H1 (cell line): ENCODE data around the gene MAGI1. TPM values are rescaled to one million over a fixed set of nuclear protein-coding genes. Genes with fewer than 3 reads are reported as not detected.

Source experiments
- CTCF ChIA-PET: fragments of 300-600 bp; sonication (Branson Sonifier 250); formaldehyde crosslinking; loops from one replicate; lab custom pipeline; 2021; ENCODE audit not compliant: partially characterized antibody; lab: Charles Lee
- POLR2A ChIA-PET: fragments of 300-600 bp; sonication (Branson Sonifier 250); formaldehyde crosslinking; loops from one replicate; lab custom pipeline; 2021; ENCODE audit warnings: inconsistent platforms; ENCODE audit not compliant: partially characterized antibody; lab: Charles Lee
- DNase-seq, 2 experiments: peaks; one replicate each; pipeline versions ENCODE4 v3.0.0 to v3.0.0-alpha.2; 2010 to 2022; ENCODE audit warnings: low spot score in 2 of 2, low read depth in 1 of 2, mixed read lengths in 1 of 2
- FAIRE-seq: peaks from 2 replicates; lab custom pipeline; 2011; peaks lifted over from hg19 to GRCh38; lab: Jason Lieb, UNC
- H2AFZ ChIP-seq: 2 replicates; pipeline ENCODE4 v1.8.1; 2012; ENCODE audit warnings: low read length, inconsistent platforms
- H2AK5ac ChIP-seq: 2 replicates; pipeline ENCODE4 v1.6.1; 2013; ENCODE audit warnings: low read depth, low read length
- H2BK120ac ChIP-seq: replicated peaks from 2 replicates; pipeline ENCODE3; 2013; ENCODE audit warnings: low read depth, low read length, inconsistent platforms
- H2BK12ac ChIP-seq: 2 replicates; pipeline ENCODE4 v1.6.1; 2013; ENCODE audit warnings: low read depth, low read length
- H2BK15ac ChIP-seq: 2 replicates; pipeline ENCODE4 v1.6.1; 2013; ENCODE audit warnings: low read length
- H2BK20ac ChIP-seq: 2 replicates; pipeline ENCODE4 v1.6.1; 2013; ENCODE audit warnings: low read length
- H2BK5ac ChIP-seq: 2 replicates; pipeline ENCODE4 v1.6.1; 2013; ENCODE audit warnings: low read depth, low read length
- H3K14ac ChIP-seq: 2 replicates; pipeline ENCODE4 v1.6.1; 2013; ENCODE audit warnings: inconsistent platforms; ENCODE audit not compliant: insufficient read length
- H3K18ac ChIP-seq: 2 replicates; pipeline ENCODE4 v1.6.1; 2013; ENCODE audit warnings: low read length; ENCODE audit errors: extremely low read depth
- H3K23ac ChIP-seq: 2 replicates; pipeline ENCODE4 v1.6.1; 2013; ENCODE audit warnings: inconsistent platforms; ENCODE audit not compliant: insufficient read length
- H3K23me2 ChIP-seq: 2 replicates; pipeline ENCODE4 v1.6.1; 2013; ENCODE audit warnings: low read depth, low read length
- H3K27ac ChIP-seq: 2 replicates; pipeline ENCODE4 v1.6.1; 2011; ENCODE audit warnings: low read depth, low read length, inconsistent platforms
- H3K27me3 ChIP-seq, 4 experiments: replicated peaks in 1 of 4; 1 replicate in 1 of 4; 2 replicates in 3 of 4; pipeline versions ENCODE4 v1.6.1 to v1.8.1; 2011 to 2013; ENCODE audit warnings: low read length in 3 of 4, mild to moderate bottlenecking in 3 of 4, inconsistent platforms in 2 of 4, mixed read lengths in 2 of 4, moderate library complexity in 1 of 4; ENCODE audit not compliant: control insufficient read depth in 3 of 4, insufficient read depth in 3 of 4; ENCODE audit errors: extremely low read depth in 1 of 4
- H3K36me3 ChIP-seq, 4 experiments: 2 replicates each; pipeline versions ENCODE4 v1.6.1 to v1.8.1; 2011 to 2013; ENCODE audit warnings: mild to moderate bottlenecking in 4 of 4, low read length in 3 of 4, moderate library complexity in 2 of 4, control low read depth in 1 of 4, inconsistent platforms in 1 of 4; ENCODE audit not compliant: insufficient read depth in 4 of 4, control insufficient read depth in 2 of 4
- H3K4ac ChIP-seq: replicated peaks from 2 replicates; pipeline ENCODE3; 2013; ENCODE audit warnings: low read length, low read depth, mixed read lengths, inconsistent platforms; ENCODE audit not compliant: insufficient read length
- H3K4me1 ChIP-seq, 4 experiments: replicated peaks in 1 of 4; 1 replicate in 1 of 4; 2 replicates in 3 of 4; pipeline versions ENCODE4 v1.6.1 to v1.8.1; 2011 to 2013; ENCODE audit warnings: low read length in 3 of 4, inconsistent platforms in 2 of 4, mixed read lengths in 1 of 4; ENCODE audit not compliant: insufficient read depth in 4 of 4, control insufficient read depth in 3 of 4
- H3K4me2 ChIP-seq, 2 experiments: 2 replicates each; pipeline versions ENCODE4 v1.6.1 to v1.8.1; 2011 to 2013; ENCODE audit warnings: low read depth in 2 of 2, low read length in 2 of 2, control low read depth in 1 of 2, inconsistent platforms in 1 of 2, mild to moderate bottlenecking in 1 of 2; ENCODE audit not compliant: insufficient read depth in 1 of 2
- H3K4me3 ChIP-seq, 4 experiments: fragments of 200-600, 300-600 bp in 1 of 4; sonication (generic), shearing (Covaris generic), sonication (Bioruptor Twin) in 1 of 4; 2 replicates each; pipeline versions ENCODE4 v1.5.1 to v1.8.1; 2011 to 2016; ENCODE audit warnings: low read length in 4 of 4, low read depth in 3 of 4, control low read depth in 2 of 4, inconsistent platforms in 2 of 4, mild to moderate bottlenecking in 2 of 4, mixed read lengths in 1 of 4, moderate library complexity in 1 of 4; ENCODE audit not compliant: insufficient read depth in 2 of 4; ENCODE audit errors: extremely low read depth in 1 of 4
- H3K56ac ChIP-seq: replicated peaks from 2 replicates; pipeline ENCODE3; 2013; ENCODE audit warnings: low read depth, mild to moderate bottlenecking, mixed read lengths, low read length, inconsistent platforms; ENCODE audit not compliant: insufficient read length
- H3K79me1 ChIP-seq: 2 replicates; pipeline ENCODE4 v1.6.1; 2013; ENCODE audit warnings: low read depth, low read length, control low read depth
- H3K79me2 ChIP-seq, 2 experiments: 2 replicates each; pipeline versions ENCODE4 v1.6.1 to v1.8.1; 2012 to 2013; ENCODE audit warnings: low read length in 2 of 2, mild to moderate bottlenecking in 2 of 2, inconsistent platforms in 1 of 2; ENCODE audit not compliant: insufficient read depth in 2 of 2, control insufficient read depth in 1 of 2
- H3K9ac ChIP-seq, 4 experiments: replicated peaks in 1 of 4; 1 replicate in 1 of 4; 2 replicates in 3 of 4; pipeline versions ENCODE4 v1.6.1 to v1.8.1; 2011 to 2013; ENCODE audit warnings: low read depth in 3 of 4, low read length in 3 of 4, control low read depth in 2 of 4, mild to moderate bottlenecking in 2 of 4, moderate library complexity in 2 of 4, inconsistent platforms in 1 of 4; ENCODE audit errors: extremely low read depth in 1 of 4
- H3K9me3 ChIP-seq, 2 experiments: 2 replicates each; pipeline versions ENCODE4 v1.6.1 to v1.8.1; 2012 to 2013; ENCODE audit warnings: mild to moderate bottlenecking in 2 of 2, moderate library complexity in 2 of 2, control low read depth in 1 of 2, inconsistent platforms in 1 of 2, low read depth in 1 of 2, low read length in 1 of 2, mixed read lengths in 1 of 2; ENCODE audit not compliant: insufficient read depth in 2 of 2
- H4K20me1 ChIP-seq, 2 experiments: replicated peaks in 1 of 2; 2 replicates each; pipeline versions ENCODE3 to v1.8.1; 2011 to 2013; ENCODE audit warnings: inconsistent platforms in 2 of 2, low read length in 2 of 2, mild to moderate bottlenecking in 1 of 2; ENCODE audit not compliant: insufficient read depth in 2 of 2, control insufficient read depth in 1 of 2
- H4K5ac ChIP-seq: 2 replicates; pipeline ENCODE4 v1.6.1; 2013; ENCODE audit warnings: low read length, low read depth, mixed read lengths, inconsistent platforms; ENCODE audit not compliant: insufficient read length
- H4K8ac ChIP-seq: 2 replicates; pipeline ENCODE4 v1.8.0; 2013; ENCODE audit warnings: mild to moderate bottlenecking, moderate library complexity, low read length, inconsistent platforms; ENCODE audit not compliant: insufficient read depth; ENCODE audit errors: extremely low read depth
- H4K91ac ChIP-seq: replicated peaks from 2 replicates; pipeline ENCODE3; 2013; ENCODE audit warnings: low read length, mixed read lengths, inconsistent platforms; ENCODE audit not compliant: insufficient read length
- BCL11A ChIP-seq, 2 experiments: IDR thresholded peaks; one replicate each; pipeline ENCODE4 v1.6.1; 2011; ENCODE audit warnings: low read depth in 2 of 2, low read length in 2 of 2, mild to moderate bottlenecking in 2 of 2
- RAD21 ChIP-seq, 2 experiments: IDR thresholded peaks in 1 of 2; conservative IDR thresholded peaks in 1 of 2; 2 replicates each; pipeline ENCODE4 v1.6.1; 2011; ENCODE audit warnings: low read depth in 2 of 2, low read length in 2 of 2, improper control_type of control experiment in 1 of 2, inconsistent platforms in 1 of 2, mild to moderate bottlenecking in 1 of 2, moderate library complexity in 1 of 2
- RFX5 ChIP-seq: IDR thresholded peaks from 2 replicates; pipeline ENCODE4 v1.6.1; 2011; ENCODE audit warnings: low read depth, low read length, improper control_type of control experiment, borderline replicate concordance
- SP4 ChIP-seq: IDR thresholded peaks from 2 replicates; pipeline ENCODE4 v1.6.1; 2012; ENCODE audit warnings: low read length, inconsistent platforms
- SUZ12 ChIP-seq: fragments of 200-600 bp; sonication (generic); IDR thresholded peaks from 2 replicates; pipeline ENCODE4 v1.6.1; 2012; ENCODE audit warnings: mild to moderate bottlenecking, inconsistent platforms, low read length, moderate library complexity, mixed read lengths
- WGBS, 2 experiments: shearing (Covaris generic) in 1 of 2; methylation state at CpG; one replicate each; pipeline versions ENCODE4 v1.1.6 to v1.1.7; 2013 to 2015; ENCODE audit warnings: low lambda C conversion rate in 2 of 2, mixed read lengths in 2 of 2, inconsistent platforms in 1 of 2, low coverage in 1 of 2, missing lambda C conversion rate in 1 of 2; ENCODE audit not compliant: insufficient replicate concordance in 2 of 2, insufficient coverage in 1 of 2, insufficient read length in 1 of 2; ENCODE audit errors: extremely low coverage in 1 of 2, missing lambda C conversion rate in 1 of 2; 5-methylcytosine and 5-hydroxymethylcytosine counted together
- polyA plus RNA-seq, 7 experiments: library from polyadenylated mRNA; depleted of rRNA in 3 of 7; stranded (reverse) in 5 of 7; unstranded in 2 of 7; fragments of >200 nt in 5 of 7; fragments of 200-250 nt in 2 of 7; gene quantifications; 1 replicate in 5 of 7; 2 replicates in 1 of 7; 4 replicates in 1 of 7; pipeline versions ENCODE4 v1.2.1 to v1.2.3, GENCODE V29; 2011 to 2013; ENCODE audit warnings: missing spikeins in 2 of 7, mixed read lengths in 2 of 7
- total RNA-seq: library from RNA; stranded (reverse); fragmentation: NEBNext Ultra II Directional; extraction: Animal tissue kit (Norgen Biotek cat#: 25700); gene quantifications from 2 replicates; pipeline ENCODE4 v1.2.1, GENCODE V29; 2021

MAGI1 gene
- total and polyA plus RNA-seq, 2 of the 8 experiments (the other 6 are each of a cell fraction or from before 2014, with no cell fraction given): 19.8 to 78.0 TPM

DNA sequence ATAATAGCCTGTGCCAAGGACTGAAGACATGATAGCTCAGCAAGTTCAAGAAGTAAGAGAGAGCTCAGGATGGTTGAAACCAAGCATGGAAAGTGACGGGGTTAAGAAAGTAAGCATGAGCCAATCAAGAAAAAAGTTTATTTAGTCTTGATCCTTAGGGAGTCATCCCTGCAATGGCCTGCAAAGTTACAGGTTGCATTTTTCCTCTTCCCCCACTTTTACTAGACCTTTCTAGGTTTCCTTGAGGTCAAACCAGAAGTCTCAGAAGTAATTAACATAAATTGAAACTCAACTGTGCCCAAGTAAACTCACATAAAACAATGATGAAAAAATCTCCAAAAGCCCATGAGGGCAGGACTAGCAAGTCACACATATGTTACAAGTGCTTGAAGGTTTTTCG, 250.9 kb downstream of the MAGI1 start:
- no peak overlapping the region for H2AK5ac ChIP-seq
- H3K4ac ChIP-seq: no peak overlapping the region
- H3K9ac ChIP-seq: no peak overlapping the region
- 0 out of 2 replicates have a peak, but pooled peaks cover 3% of the 10 kb centered on the region for H3K79me1 ChIP-seq
- CTCF ChIA-PET: interaction anchor here (0.8 to 3.3 kb wide), 4 partner anchors 11 to 351 kb away, joined by 3 to 10 read pairs (median 4); no protein-coding TSS in a partner anchor
- no peaks in the 10 kb centered on the region for H4K20me1 ChIP-seq
- no peak overlapping the region for H2BK12ac ChIP-seq
- H4K5ac ChIP-seq: no peak overlapping the region
- no peak overlapping the region for H3K18ac ChIP-seq
- no peak overlapping the region for H3K56ac ChIP-seq
- no peak overlapping the region for H2BK20ac ChIP-seq
- H2BK5ac ChIP-seq: no peak overlapping the region
- 91% methylated on average over 2 of the region's 2 CpGs; no CpG with 5 or more reads in 1 of the 2 experiments for WGBS, 2 experiments
- H3K4me1 ChIP-seq: peaks cover 0 to 2% (median 0%) of the 10 kb centered on the region in 4 experiments; a peak in 1 of 7 replicates
- H3K27ac ChIP-seq: no peak overlapping the region
- no peak for FAIRE-seq
- no peaks in the 10 kb centered on the region for H3K23me2 ChIP-seq
- H3K23ac ChIP-seq: no peak overlapping the region
- no peak overlapping the region for H2BK15ac ChIP-seq
- H3K4me3 ChIP-seq: no peak overlapping the region
- no peak for DNase-seq
- no peak overlapping the region for H2BK120ac ChIP-seq
- H3K27me3 ChIP-seq: no peaks in the 10 kb centered on the region
- H3K4me2 ChIP-seq: no peak overlapping the region
- H4K8ac ChIP-seq: no peak overlapping the region
- no peak overlapping the region for H2AFZ ChIP-seq
- H3K79me2 ChIP-seq: peaks cover 0 to 14% of the 10 kb centered on the region in 2 experiments; a peak in 1 of 4 replicates
- H3K36me3 ChIP-seq: no peaks in the 10 kb centered on the region
- no peak overlapping the region for H3K14ac ChIP-seq
- no peaks in the 10 kb centered on the region for H3K9me3 ChIP-seq
- TF ChIP-seq RAD21 (IDR thresholded peaks at IDR 0.05 in 1 of 2, conservative IDR thresholded peaks at IDR 0.05 in 1 of 2; ENCODE audit: low read depth in 2 of 2, low read length in 2 of 2): no peak
- TF ChIP-seq SUZ12: no peak
- TF ChIP-seq SP4: no peak
- TF ChIP-seq BCL11A (IDR thresholded peaks at IDR 0.05; ENCODE audit: low read depth in 2 of 2, low read length in 2 of 2): no peak
- TF ChIP-seq RFX5: no peak
- POLR2A ChIA-PET: no interaction called here
- H4K91ac ChIP-seq: no peak overlapping the region
